Activated T-cell treated with anti-CD3 and anti-CD28 coated beads, Interleukin-2, amount 50 U/mL, for 1 hour (primary cell): ENCODE measurements around the gene DYNC1H1.

ENCODE experiments used
- DNase-seq: peaks from one replicate; pipeline ENCODE4 v3.0.0-alpha.2; 2020

Gene DYNC1H1

DNA sequence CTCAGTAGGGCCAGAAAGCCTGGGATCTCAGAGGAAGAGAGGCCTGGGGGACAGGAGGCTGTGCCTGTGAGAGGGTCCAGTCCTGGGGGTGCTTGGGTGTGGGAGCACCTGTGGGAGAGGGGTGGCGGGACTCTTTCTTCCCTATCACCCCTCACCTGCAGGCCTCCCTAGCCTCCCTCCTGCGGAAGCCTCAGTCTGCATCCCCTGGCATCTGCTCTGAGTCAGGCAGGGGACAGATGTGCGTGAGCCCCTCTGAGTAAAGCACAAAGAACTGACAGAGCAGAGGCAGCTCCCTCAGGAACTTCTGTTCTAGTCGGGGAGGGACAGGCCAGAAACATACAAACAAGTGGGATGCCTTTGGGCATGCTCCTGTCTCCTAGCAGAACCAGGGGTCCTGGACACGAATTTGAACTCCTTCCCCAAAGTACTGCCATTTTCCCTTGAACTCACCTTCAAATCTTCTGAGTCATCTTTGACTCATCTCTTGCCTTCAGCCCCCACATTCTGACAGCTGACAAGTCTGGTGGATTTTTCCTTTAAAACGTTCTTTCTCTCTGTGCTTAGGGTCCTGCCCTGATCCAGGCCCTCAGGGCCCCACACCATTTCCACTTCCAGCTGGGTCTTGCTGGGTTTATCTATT is 131.0 kb downstream of the DYNC1H1 start:
- no peak for DNase-seq

DNA sequence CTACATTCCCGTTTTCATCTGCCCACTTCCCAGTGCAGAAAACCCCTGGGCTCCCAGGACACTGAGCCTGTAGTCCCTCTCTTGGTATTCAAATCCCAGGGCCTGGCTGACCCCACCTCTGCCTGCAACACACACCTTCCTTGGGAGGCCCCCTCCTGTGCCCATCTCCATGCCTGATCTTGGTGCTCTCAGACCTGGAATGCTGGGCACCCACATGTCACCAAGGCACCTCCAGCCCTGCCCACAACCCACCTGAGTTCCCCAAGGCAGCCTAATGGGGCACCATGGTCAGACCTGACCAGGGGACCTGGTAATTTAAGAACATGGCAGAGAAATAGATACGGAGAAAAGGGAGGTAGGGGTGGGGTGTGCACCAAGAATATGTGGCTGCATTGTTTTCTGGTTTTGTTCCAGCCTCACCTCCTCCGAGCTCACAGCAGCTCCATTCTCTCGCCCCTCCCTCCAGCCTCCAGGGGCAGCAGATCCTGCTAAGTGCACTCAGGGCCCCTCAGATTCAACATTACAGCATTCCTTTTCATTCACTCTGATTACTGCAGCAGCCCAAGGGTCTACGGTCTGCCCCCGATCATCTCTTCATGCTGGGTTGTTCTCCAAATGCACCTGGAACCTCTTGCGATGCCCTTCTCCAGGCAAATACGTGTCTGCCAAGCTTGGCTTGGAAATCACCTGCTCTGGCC is 131.6 kb downstream of the DYNC1H1 start:
- no peak for DNase-seq

- peak; percentile 78 for DNase-seq
Observed at GRCh38 chr14:102096569-102097188, 132.3 kb downstream of the DYNC1H1 start.

DNA sequence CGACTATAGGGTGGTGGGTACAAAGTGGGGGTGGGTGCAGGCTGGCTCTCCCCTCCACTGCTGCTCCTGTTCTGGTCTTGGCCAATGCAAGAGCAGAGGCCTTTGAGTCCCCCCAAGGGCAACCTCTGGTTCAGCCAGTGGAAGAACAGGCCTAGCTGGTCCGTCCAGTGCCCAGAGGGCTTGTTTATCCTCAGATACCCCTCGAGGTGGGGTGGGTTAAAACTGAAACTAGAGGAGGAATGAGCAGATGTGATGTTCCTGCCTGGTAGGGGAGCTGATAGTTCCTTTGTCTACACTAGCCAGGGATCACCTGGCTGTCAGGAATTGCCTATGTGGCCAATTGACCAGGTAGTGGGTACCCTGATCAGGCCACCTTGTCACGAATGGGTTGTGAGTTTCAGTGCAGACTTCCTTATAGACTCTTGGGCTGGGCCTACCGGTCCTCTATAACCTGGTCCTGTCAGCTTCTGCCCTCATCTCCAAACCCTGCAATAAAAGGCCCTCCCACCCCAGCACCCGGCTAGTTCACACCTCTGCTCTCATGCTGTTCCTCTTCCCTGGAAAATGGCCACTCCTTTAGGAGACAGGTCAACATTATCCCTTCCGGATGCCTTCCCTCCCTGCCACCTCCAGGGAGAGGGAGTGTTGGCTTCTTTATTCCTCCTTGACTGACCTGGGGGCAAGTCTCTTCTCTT is 133.2 kb downstream of the DYNC1H1 start:
- no peak for DNase-seq

DNA sequence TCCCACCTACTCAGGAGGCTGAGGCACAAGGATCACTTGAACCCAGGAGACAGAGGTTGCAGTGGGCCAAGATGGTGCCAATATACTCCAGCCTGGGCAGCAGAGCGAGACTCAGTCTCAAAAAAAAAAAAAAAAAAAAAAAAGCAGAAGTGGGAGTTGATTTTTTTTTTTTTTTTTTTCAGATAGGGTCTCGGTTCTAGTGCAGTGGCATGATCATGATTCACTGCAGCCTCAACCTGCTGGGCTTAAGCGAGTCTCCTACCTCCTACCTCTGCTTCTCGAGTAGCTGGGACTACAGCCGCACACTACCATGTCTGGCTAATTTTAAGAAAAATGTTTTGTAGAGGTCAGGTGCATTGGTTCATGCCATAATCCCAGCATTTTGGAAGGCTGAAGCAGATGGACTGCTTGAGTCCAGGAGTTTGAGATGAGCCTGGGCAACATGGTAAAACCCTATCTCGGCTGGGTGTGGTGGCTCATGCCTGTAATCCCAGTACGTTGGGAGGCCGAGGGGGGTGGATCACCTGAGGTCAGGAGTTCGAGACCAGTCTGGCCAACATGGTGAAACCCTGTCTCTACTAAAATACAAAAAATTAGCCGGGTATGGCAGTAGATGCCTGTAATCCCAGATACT is 138.8 kb downstream of the DYNC1H1 start:
- no peak for DNase-seq

DNA sequence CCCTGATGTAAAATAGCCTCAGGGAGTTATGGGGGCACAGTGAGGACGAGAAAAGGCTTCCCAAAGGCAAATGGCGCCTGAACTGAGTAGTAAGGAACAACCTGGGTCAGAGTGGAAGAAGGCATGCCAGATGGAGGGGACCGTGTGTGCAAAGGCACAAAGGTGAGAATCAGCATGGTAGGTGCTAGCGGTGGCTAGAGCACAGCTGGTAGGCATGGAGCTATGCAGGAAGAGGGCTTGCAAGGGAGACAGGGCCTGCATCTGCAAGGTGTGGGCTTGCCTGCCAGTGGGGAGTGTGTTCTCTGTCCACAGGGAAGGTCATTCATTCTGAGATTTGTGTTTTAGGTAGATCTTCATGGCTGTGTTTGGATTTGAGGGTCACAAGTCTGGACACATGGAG is 141.0 kb downstream of the DYNC1H1 start:
- no peak for DNase-seq
